ENCODE measurements around the gene DCLK3.

Gene DCLK3

GRCh38 chr3:36763850-36764703, at the start of gene DCLK3:
DCLK3 (minus strand) TSS chr3:36764553; CDS start chr3:36764263, 290 bp downstream.
- no peak for FAIRE-seq

GRCh38 chr3:36813305-36813704, 49.0 kb upstream of the DCLK3 start:
- FAIRE-seq (no peak), DNase-seq (ENCODE audit: insufficient read length, low spot score) (no peak)

More at GRCh38 chr3:36763850-36764703, at the start of gene DCLK3:
- no peak for DNase-seq (ENCODE audit: insufficient read length, low spot score)

- no peak for FAIRE-seq
These were observed 47.9 kb upstream of the DCLK3 start for GRCh38 chr3:36812240-36812639.

GRCh38 chr3:36811768-36812167, 47.4 kb upstream of the DCLK3 start:
- FAIRE-seq (no peak), DNase-seq (ENCODE audit: insufficient read length, low spot score) (no peak)

More at GRCh38 chr3:36812240-36812639, 47.9 kb upstream of the DCLK3 start:
- no peak for DNase-seq (ENCODE audit: insufficient read length, low spot score)

- FAIRE-seq (no peak), DNase-seq (ENCODE audit: insufficient read length, low spot score) (no peak)
These were observed 40.1 kb upstream of the DCLK3 start for GRCh38 chr3:36804295-36805055.

GRCh38 chr3:36803091-36803791, 38.9 kb upstream of the DCLK3 start:
- DNase-seq (ENCODE audit: insufficient read length, low spot score) (no peak), FAIRE-seq (no peak)

GRCh38 chr3:36800533-36801116, 36.3 kb upstream of the DCLK3 start:
- DNase-seq (ENCODE audit: insufficient read length, low spot score) = no peak
- FAIRE-seq = no peak

- FAIRE-seq = no peak
- DNase-seq (ENCODE audit: insufficient read length, low spot score) = no peak
These were observed 32.5 kb upstream of the DCLK3 start for GRCh38 chr3:36796881-36797280.

- no peak for FAIRE-seq
These were observed 31.8 kb upstream of the DCLK3 start for GRCh38 chr3:36796161-36796560.

GRCh38 chr3:36795622-36796021, 31.3 kb upstream of the DCLK3 start:
- DNase-seq (ENCODE audit: insufficient read length, low spot score) (no peak), FAIRE-seq (no peak)

More at GRCh38 chr3:36796161-36796560, 31.8 kb upstream of the DCLK3 start:
- DNase-seq (ENCODE audit: insufficient read length, low spot score) = no peak

- FAIRE-seq = no peak
- peak; percentile 10 for DNase-seq (ENCODE audit: insufficient read length, low spot score)
These were observed 28.0 kb upstream of the DCLK3 start for GRCh38 chr3:36792342-36792741.

GRCh38 chr3:36790765-36791164, 26.4 kb upstream of the DCLK3 start:
- FAIRE-seq (no peak), DNase-seq (ENCODE audit: insufficient read length, low spot score) (no peak)

- DNase-seq (ENCODE audit: insufficient read length, low spot score) = no peak
- FAIRE-seq = no peak
These were observed 22.9 kb upstream of the DCLK3 start for GRCh38 chr3:36786921-36787890.

GRCh38 chr3:36784138-36784635, 19.8 kb upstream of the DCLK3 start:
- no peak for DNase-seq (ENCODE audit: insufficient read length, low spot score)
- FAIRE-seq = no peak

- FAIRE-seq (no peak), DNase-seq (ENCODE audit: insufficient read length, low spot score) (no peak)
These were observed 13.3 kb upstream of the DCLK3 start for GRCh38 chr3:36777424-36778218.

GRCh38 chr3:36776436-36776835, 12.1 kb upstream of the DCLK3 start:
- DNase-seq (ENCODE audit: insufficient read length, low spot score) = no peak
- no peak for FAIRE-seq

GRCh38 chr3:36774052-36774451, 9.7 kb upstream of the DCLK3 start:
- DNase-seq (ENCODE audit: insufficient read length, low spot score) = no peak
- no peak for FAIRE-seq

- FAIRE-seq = no peak
- no peak for DNase-seq (ENCODE audit: insufficient read length, low spot score)
These were observed 7.6 kb upstream of the DCLK3 start for GRCh38 chr3:36771931-36772330.

GRCh38 chr3:36769926-36770325, 5.6 kb upstream of the DCLK3 start:
- DNase-seq (ENCODE audit: insufficient read length, low spot score) (no peak), FAIRE-seq (no peak)
